Testis (tissue), 2 donors: Measurements from ENCODE around the gene PTEN.

Source experiments
- POLR2A ChIP-seq: fragments of 450-650 bp; IDR thresholded peaks from one replicate; pipeline ENCODE4 v1.6.1; 2017; ENCODE audit warnings: antibody characterized with exemption, mild to moderate bottlenecking, moderate library complexity
- TF ChIP-seq, protein P1 (sequence below), 3 experiments: fragments of 450-650 bp in 2 of 3; fragments of 200-600 bp in 1 of 3; sonication (generic) in 1 of 3; IDR thresholded peaks; one replicate each; pipeline ENCODE4 v1.5.1; 2016 to 2019; ENCODE audit warnings: antibody characterized with exemption in 3 of 3, mild to moderate bottlenecking in 2 of 3, moderate library complexity in 1 of 3

DNA sequence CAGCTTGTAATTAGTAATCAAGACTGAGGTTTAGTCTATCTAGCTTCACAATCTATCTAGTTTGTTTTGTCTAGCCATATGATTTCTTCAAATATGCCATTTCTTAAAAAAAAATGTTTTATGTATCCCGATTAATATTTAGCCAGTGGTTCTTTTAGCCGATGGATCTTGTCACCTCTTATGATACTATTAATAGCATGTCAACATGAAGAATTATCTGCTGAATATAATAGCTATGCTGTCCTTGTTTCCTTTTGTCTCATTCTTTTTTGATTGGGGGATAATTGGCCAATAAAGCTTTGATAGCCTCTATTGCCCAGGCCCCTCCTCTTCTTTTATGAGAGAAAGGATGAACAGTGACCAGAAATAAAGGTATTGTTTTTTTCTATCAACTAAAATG lies 32.8 kb downstream of the PTEN start:
- TF ChIP-seq, protein P1, sequence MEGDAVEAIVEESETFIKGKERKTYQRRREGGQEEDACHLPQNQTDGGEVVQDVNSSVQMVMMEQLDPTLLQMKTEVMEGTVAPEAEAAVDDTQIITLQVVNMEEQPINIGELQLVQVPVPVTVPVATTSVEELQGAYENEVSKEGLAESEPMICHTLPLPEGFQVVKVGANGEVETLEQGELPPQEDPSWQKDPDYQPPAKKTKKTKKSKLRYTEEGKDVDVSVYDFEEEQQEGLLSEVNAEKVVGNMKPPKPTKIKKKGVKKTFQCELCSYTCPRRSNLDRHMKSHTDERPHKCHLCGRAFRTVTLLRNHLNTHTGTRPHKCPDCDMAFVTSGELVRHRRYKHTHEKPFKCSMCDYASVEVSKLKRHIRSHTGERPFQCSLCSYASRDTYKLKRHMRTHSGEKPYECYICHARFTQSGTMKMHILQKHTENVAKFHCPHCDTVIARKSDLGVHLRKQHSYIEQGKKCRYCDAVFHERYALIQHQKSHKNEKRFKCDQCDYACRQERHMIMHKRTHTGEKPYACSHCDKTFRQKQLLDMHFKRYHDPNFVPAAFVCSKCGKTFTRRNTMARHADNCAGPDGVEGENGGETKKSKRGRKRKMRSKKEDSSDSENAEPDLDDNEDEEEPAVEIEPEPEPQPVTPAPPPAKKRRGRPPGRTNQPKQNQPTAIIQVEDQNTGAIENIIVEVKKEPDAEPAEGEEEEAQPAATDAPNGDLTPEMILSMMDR (IDR thresholded peaks at IDR 0.05): no peak
- no peak for TF ChIP-seq POLR2A
